IPS DF 4.7 (cell line): ENCODE results near the gene DARS1.

Experiments
- DNase-seq: peaks from one replicate; pipeline ENCODE4 v3.0.0-alpha.2; 2013; ENCODE audit warnings: low spot score; ENCODE audit errors: extremely low read depth

The DARS1 gene

DNA sequence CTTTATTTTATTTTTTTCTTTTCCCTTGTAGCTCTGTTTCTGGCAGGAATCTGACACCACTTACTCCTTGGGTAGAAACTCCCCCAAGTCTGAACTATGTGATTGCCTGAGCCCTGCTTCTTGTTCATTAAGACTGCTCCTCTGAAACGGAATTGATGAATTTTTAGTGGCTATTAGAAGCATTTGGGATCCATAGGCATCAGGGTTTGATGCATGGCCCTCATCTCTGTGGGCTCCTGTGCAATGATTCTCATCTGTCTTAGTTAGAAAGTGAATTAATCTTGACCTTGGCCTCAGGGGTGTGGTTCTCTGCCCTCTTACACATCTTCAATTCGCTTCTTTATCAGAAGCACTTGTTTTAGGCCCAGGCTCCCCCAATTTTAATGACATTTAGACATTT lies 31.0 kb upstream of the DARS1 start:
- DNase-seq, result no peak

GRCh38 chr2:136015699-136016098 lies 30.3 kb upstream of the DARS1 start:
- no peak for DNase-seq

- DNase-seq, result no peak
Observed at GRCh38 chr2:136014411-136014810, 29.0 kb upstream of the DARS1 start.

DNA sequence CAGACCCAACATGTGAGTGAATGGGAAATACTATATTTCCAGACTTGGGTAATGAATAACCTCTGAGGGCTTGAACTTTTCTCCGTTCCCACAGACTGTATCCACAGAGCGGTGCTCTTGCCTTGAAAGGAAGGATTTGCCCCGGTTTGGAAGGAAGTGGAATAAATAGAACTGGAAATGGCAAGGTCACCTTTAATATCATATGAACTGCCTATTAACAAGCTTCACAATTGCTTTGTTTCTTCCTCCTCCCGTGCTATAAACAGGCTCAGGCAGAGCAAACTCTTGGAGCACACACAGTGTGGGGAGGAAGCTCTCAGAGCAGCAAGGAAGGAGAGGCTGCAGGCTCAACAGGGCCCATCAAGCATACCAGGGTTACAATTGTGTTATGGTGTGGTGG lies 28.5 kb upstream of the DARS1 start:
- no peak for DNase-seq

DNA sequence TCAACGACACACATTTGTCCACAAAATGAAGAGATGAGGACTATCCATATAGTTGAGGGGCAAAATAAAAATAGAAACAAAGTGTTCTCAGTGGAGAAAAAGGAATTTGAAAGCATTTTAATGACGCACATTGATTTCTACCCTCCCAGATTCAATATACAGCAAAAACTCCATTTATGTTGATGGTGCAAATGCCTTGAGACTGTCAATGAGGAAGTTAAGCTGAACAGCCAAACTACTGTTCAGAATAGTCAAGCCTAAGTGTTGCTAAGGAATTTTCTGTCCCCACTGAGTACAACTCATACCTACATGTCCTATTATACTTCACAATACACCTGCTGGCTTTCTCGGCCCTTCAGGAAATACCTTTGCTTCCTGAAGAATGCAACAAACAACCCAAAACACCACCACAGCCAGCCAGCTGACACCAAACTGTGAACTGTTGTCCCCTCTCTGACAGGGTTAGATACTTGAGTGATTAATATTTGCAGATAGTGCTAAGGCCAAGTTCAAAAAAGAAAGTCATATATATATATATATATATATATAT lies 27.8 kb upstream of the DARS1 start:
- DNase-seq, result no peak

GRCh38 chr2:136012315-136012714 lies 26.9 kb upstream of the DARS1 start:
- DNase-seq, result no peak

DNA sequence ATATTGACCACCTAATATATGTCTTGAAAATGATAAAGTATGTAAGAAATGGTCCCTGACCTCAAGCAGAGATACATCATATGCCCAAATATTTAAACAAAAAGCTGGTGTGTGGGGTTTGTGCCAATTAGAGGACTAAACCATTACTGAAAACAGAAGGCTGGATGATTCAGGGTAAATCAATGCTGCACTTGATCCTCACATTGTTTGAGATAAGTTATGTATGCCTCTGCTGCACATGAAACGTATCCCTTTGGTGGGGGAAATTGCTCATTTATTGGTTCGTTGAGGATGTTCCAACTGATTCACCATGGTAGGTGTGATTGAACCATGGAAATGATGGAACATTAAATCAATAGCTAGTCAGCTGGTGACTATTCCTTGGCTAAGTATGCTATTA lies 24.7 kb upstream of the DARS1 start:
- DNase-seq, result no peak

DNA sequence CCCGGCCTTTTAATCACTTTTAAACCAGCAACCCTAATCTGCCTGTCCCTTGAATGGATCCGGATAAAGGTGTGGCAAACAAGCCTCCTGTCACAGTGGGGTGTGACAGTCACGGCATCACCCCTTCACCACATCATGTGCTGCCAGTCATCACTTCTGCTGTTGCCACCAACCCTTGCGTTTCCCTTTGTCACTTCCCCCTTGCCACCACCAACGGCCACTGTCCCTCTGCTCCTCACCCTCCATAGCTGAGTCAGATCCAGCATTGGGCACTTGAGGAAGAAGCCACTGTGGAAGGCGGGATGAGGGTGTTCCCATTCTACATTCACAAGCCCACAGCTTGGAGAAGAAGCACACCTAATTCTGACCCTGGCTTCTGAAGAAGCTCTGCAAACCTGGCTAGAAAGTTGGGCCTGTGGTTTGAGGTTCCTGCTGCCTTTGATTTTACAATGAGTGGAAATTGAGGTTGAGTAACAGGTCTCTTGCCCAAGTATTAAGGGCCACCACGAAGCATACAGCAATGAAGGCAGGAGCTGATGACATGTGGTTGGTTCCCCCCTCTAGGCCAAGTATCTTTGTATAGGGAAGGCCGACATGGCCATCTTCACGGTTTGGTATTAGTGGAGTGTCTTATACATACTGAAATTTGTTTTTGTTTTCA lies 22.9 kb upstream of the DARS1 start:
- DNase-seq, result no peak

- no peak for DNase-seq
Observed at GRCh38 chr2:136006658-136007057, 21.2 kb upstream of the DARS1 start.

DNA sequence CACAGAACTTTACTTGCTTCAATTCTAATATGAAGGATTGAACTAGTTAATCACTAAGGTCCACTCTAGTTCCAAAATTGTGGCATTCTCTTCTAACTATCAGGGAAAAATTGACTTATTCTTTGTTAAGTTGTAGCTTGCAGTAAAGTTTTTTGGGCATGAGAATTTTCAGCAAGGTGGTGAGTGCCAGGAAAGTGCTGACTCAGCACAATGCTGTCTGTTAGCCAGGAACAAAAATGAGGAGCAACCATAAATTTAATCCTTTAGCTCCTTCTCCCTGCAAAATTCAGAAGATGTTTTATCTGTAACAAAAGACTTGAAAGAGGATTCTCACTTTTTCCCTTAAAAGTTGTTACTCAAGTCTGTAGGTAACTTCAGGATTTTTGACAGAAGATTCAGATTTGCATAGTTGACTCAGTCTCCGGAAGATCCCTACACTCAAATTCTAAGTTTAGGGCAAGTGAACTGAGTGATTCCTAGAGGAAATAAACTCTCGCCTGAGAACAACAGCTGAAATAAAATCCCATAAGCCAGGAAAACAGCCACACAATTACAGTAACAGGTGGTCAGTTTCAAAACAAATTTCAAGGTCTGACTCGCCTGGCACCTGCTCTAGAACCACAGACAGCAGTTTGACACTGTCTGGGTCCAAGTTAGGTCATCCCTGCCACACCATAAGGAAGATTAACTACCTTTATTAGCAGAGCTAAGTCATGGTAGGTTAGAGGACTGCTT lies 20.2 kb upstream of the DARS1 start:
- no peak for DNase-seq

GRCh38 chr2:136004965-136005364 lies 19.5 kb upstream of the DARS1 start:
- no peak for DNase-seq

DNA sequence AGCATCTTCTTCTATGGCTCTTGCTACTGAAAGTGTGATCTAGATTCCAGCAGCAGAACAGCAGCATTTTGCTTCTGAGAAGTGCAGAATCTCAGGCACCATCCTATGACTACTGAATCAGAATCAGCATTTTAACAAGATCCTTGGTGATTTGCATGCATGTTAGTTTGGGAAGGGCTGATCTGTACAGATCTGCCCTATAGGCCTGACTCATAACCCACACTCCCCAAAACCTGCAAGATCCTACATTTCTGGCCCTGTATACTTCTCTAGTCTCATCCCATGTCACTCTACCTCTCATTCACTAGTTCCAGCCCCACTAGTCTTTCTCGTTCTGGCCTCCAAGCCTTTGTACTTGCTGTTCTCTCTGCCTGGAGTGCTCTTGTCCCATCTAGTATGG lies 15.7 kb upstream of the DARS1 start:
- DNase-seq, result no peak

GRCh38 chr2:136000502-136000901 lies 15.1 kb upstream of the DARS1 start:
- DNase-seq, result no peak

DNA sequence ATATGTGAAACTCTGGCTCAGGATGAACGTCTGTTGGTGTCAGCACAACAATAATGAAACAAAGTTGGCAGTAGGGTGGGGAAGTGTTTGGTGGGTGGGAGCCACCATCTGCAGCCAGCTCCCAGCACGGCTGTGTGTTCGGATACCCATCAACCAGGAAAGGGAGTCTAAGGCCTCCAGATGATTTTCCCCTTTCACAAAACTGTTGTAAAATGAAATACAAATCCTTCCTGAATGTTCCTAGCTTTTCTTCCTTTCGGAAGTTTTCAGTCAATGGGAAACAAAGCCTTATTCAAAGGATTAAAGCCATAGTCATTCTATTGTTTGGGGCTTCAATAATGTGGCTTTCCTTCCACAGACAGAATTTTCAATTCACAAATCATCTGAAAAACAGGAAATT lies 14.5 kb upstream of the DARS1 start:
- DNase-seq, result no peak

GRCh38 chr2:135998879-135999278 lies 13.5 kb upstream of the DARS1 start:
- DNase-seq, result no peak

DNA sequence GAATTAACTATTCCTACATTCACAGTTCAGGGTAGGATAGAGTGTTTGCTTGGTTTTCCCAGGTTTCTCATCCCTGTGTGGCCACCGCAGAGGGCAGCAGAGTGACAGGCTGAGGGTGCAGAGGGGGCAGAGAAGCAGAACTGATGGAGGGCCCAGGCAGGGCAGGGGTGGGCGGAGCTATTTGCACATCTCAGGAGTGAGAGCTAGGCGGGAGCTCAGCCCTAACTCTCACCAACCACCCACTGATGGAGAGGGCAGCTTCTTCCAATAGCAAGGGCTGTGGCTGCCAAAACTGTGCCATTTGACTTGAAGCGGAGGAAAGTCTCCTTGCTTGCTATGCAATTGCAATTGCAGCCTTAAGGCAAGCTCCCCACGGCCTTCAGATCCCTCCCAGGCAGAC lies 12.0 kb upstream of the DARS1 start:
- peak; percentile 46 for DNase-seq

- DNase-seq, result no peak
Observed at GRCh38 chr2:135996304-135996703, 10.9 kb upstream of the DARS1 start.

DNA sequence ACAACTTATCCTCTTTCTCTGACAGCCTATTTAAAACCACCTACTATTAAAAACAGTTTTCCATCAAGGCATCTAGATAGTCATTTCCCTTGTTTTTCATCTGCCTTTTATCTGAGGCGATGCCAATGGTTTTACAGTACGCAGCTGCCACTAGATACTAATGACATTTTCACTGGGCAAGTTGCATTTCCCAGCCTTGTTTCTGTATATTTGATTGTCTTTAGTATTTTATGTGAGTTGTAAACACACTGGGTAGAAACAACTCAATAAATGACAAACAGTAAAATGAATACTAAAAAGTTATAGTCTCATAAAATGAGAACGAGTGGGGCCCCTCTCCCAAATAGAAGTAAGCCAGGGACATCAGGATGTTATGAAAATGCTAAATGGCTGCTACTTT lies 8.9 kb upstream of the DARS1 start:
- DNase-seq, result no peak

DNA sequence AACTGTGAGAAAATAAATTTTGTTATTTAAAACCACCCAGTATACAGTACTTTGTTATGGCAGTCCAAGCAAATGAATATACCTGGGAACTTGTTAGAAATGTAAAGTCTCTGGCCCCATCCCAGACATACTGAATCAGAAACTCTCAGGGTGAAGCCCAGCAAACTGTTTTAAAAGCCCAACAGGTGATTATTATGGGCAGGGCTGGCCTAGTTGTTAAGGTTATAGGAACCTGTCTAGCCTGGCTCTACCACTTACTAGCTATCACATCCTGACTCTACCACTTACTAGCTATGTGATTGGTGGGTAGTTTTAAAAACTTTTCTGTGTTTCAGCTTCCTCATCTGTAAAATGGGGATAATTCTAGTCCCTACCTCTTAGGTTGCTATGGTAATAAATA lies 8.0 kb upstream of the DARS1 start:
- no peak for DNase-seq

DNA sequence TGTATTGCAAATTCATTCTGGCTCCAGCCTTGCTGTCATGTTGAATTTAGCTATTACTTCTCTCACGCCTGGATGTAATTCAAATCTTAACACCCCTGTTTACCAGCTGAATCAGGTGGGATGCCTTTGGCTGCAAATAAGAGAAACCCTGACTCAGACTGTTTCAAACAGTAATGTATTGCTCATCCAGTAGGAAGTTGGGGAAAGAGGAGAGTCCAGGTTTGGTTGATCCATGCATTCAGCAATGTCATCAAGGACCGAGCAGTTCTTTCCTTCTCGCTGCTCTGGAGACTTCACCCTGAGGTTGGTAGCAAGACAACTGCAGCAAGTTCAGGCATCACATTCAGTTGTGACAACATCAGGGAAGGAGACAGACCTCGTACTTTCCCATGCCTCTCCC lies 6.4 kb upstream of the DARS1 start:
- no peak for DNase-seq

DNA sequence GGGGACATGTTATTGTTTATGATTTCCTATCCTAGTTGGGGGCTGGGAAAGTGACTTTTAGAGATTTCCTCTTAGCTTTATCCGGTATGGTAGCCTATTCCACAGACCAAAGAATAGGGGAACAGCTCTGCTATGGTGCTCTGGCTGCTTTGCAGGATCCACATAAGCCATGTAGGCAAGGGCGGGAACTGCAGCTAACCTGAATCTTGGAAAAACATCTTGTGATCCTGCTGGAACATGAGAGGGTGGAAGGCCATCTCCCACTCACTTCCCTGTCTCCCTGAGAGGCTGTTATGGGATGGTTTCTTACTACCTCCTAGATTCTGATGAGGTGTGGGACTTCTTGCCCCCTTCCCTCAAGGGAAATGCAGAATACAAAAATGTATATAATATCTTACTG lies 2.0 kb upstream of the DARS1 start:
- DNase-seq, result no peak

DNA sequence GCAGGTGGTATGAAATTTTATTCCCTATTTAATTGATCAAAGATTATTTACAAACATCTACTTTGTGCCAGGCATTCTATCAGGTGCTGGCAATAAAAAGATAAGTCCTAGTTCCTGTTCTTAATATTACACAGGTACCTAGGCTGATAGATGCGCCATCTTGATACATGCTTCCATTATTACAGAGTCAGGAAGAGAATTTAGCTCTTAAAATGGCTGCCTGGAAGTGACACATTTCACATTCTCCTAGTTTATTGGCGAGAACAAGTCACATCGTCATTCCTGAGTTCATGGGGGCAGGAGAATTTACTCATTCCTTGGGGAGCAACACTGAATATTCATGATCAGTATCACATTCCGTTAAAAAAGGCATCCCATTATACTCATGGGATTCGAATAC lies 1.1 kb upstream of the DARS1 start:
- no peak for DNase-seq

DNA sequence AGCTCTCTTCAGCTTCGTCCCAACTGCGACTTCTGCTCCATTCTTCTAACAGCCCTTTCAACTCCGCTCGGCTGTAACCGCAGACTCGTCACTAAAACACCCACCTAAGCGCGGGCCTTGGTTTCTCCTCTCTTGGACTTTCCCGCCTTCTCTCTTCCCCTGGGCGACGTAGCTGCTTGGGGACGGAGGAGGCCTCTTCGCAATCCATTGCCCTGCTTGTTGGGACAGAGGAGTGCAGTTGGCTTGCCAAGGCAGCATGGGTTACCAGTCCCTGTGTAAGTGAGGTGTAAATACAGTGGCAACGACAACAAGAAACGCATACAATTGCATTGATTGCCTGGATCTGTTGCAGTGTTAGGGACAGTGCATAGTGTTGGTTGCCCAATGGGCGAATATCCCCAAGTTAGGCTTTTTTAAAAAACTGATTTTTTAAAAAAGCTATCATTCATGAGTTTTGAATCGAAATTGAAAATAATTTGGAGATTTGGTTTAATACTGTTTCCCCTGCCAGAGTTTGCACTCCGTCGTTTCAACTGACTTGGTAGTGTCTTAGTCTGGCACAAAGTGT lies 484 bp upstream of the DARS1 start:
- no peak for DNase-seq
